GM10248 (cell line): ENCODE measurements around the gene THAP4.
A peak's percentile ranks its signal among the peaks of the same experiment; 100 is the strongest.

Experiments used
- CTCF ChIA-PET: fragments of 300-600 bp; sonication (Branson Sonifier 250); formaldehyde crosslinking; extraction: SDS; loops from one replicate; lab custom pipeline; 2021; ENCODE audit warnings: antibody characterized with exemption; lab: Yijun Ruan, JAX
- POLR2A ChIA-PET: fragments of 350-650 bp; sonication (Branson Sonifier 250); formaldehyde crosslinking; extraction: SDS; loops from one replicate; lab custom pipeline; 2020; ENCODE audit warnings: antibody characterized with exemption; lab: Yijun Ruan, JAX
- DNase-seq: peaks from one replicate; pipeline ENCODE4 v3.0.0; 2012; ENCODE audit errors: extremely low spot score
- CTCF ChIP-seq: IDR thresholded peaks from 2 replicates; pipeline ENCODE4 v1.5.1; 2012; ENCODE audit warnings: mild to moderate bottlenecking, low read depth; ENCODE audit errors: extremely low read depth, missing control alignments, control extremely low read depth

The THAP4 gene

GRCh38 chr2:241541564-241542277 is 95.2 kb downstream of the THAP4 start:
- ChIA-PET CTCF (no interaction called here), POLR2A (no interaction called here)
- no peak for TF ChIP-seq CTCF
- DNase-seq = peak; percentile 18

GRCh38 chr2:241540771-241541561 is 96.0 kb downstream of the THAP4 start:
- CTCF ChIA-PET = no interaction called here
- DNase-seq = peak; percentile 73
- TF ChIP-seq CTCF = no peak
- POLR2A ChIA-PET = no interaction called here

- ChIA-PET CTCF (interaction anchor here (0.9 kb wide), 1 partner anchor 16 kb away, joined by 3 read pairs; no protein-coding TSS in a partner anchor), POLR2A (no interaction called here)
- DNase-seq = peak; percentile 21
- no peak for TF ChIP-seq CTCF
Observed at GRCh38 chr2:241540401-241540770, 96.6 kb downstream of the THAP4 start.

GRCh38 chr2:241539616-241540374 is 97.2 kb downstream of the THAP4 start:
- POLR2A ChIA-PET = no interaction called here
- CTCF ChIA-PET = interaction anchor here (0.9 kb wide), 1 partner anchor 15 kb away, joined by 3 read pairs; no protein-coding TSS in a partner anchor
- DNase-seq = peak; percentile 18
- TF ChIP-seq CTCF = no peak

GRCh38 chr2:241538838-241539615 is 97.9 kb downstream of the THAP4 start:
- DNase-seq = no peak
- ChIA-PET CTCF (no interaction called here), POLR2A (no interaction called here)
- TF ChIP-seq CTCF = no peak
